ENCODE results near the gene URM1. TPM values are rescaled to one million over a fixed set of nuclear protein-coding genes. Genes with fewer than 3 reads are reported as not detected.
"Not testable (repeated sequence)": the region's sequence is repeated elsewhere in the genome, so short reads cannot be mapped to it uniquely, and the experiment has no call there.

URM1 gene
- polyA plus RNA-seq, 1 experiment: 95.7 TPM

DNA sequence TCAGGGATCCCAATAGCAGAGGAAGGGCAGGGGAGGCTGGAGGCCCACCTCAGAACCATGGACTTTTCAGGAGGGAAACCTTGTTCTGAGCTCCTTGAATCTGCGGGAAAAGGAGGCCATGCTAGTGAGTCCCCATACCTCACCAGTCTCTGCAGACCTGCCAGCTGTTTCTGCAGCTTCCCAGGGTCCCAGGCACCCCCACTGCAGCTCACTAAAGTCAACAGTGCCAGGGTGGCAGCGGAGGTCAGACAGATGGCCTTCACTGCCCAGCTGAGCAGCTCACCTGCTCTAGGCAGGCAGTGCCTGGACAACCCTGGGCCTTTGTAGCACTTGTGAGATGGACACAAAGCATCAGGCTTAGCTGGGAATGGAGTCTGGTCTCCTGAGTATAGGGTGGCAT, 35.3 kb upstream of the URM1 start:
- POLR2A ChIA-PET: no interaction called here
- TF ChIP-seq CTCF (IDR thresholded peaks at IDR 0.05; ENCODE audit: insufficient read depth, low read depth, low read length): no peak
- Histone ChIP-seq H3K36me3 (ENCODE audit: control insufficient read depth, insufficient read depth, low read length) (peaks cover 10% of the 10 kb centered on the region), H3K27me3 (ENCODE audit: control insufficient read depth, insufficient read depth, low read length) (no peaks in the 10 kb centered on the region), H3K4me3 (ENCODE audit: low read depth, low read length) (no peak overlapping the region)
- CTCF ChIA-PET: interaction anchor here (1.6 to 2.9 kb wide), 2 partner anchors 40 to 145 kb away, joined by 4 to 15 read pairs; no protein-coding TSS in a partner anchor
- no peak for DNase-seq (ENCODE audit: low read depth)

- Histone ChIP-seq H3K4me3 (ENCODE audit: low read depth, low read length) (no peak overlapping the region), H3K27me3 (ENCODE audit: control insufficient read depth, insufficient read depth, low read length) (no peaks in the 10 kb centered on the region), H3K36me3 (ENCODE audit: control insufficient read depth, insufficient read depth, low read length) (peaks cover 6% of the 10 kb centered on the region)
- DNase-seq (ENCODE audit: low read depth): no peak
- CTCF ChIA-PET: interaction anchor here (1.9 kb wide), 1 partner anchor 24 kb away, joined by 5 read pairs; no protein-coding TSS in a partner anchor
- no peak for TF ChIP-seq CTCF (IDR thresholded peaks at IDR 0.05; ENCODE audit: insufficient read depth, low read depth, low read length)
- POLR2A ChIA-PET: no interaction called here
These were observed 33.2 kb upstream of the URM1 start for GRCh38 chr9:128337936-128338335.

DNA sequence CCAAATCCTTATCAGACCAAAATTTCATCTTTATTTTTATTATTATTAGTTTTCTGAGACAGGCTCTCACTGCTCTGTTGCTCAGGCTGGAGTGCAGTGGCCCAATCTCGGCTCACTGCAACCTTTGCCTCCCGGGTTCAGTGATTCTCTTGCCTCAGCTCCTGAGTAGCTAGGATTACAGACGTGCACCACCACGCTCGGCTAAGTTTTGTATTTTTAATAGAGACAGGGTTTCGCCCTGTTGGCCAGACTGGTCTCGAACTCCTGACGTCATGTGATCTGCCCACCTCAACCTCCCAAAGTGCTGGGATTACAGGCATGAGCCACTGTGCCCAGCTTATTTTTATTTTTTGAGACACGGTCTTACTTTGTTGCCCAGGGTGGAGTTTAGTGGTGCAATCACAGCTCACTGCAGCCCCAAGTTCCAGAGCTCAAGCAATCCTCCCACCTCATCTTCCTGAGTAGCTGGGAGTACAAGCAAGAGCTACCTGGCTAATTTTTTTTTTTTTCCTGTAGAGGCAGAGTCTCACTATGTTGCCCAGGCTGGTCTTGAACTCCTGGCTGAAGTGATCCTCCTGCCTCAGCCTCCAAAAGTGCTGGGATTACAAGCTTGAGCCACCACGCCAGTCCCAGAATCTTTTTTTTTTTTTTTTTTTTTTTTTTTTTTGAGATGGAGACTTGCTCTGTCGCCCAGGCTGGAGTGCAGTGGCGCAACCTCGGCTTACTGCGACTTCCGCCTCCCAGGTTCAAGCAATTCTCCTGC, 32.1 kb upstream of the URM1 start:
- H3K36me3 ChIP-seq (ENCODE audit: control insufficient read depth, insufficient read depth, low read length); H3K27me3 ChIP-seq (ENCODE audit: control insufficient read depth, insufficient read depth, low read length); DNase-seq (ENCODE audit: low read depth); H3K4me3 ChIP-seq (ENCODE audit: low read depth, low read length): not testable (repeated sequence)
- CTCF ChIA-PET: interaction anchor here (0.6 to 1.9 kb wide), 4 partner anchors 9 to 132 kb away, joined by 4 to 5 read pairs (median 4); no protein-coding TSS in a partner anchor
- POLR2A ChIA-PET: interaction anchor here (0.6 kb wide), 2 partner anchors 32 to 33 kb away, joined by 3 to 4 read pairs; no protein-coding TSS in a partner anchor

GRCh38 chr9:128339761-128340690, 31.1 kb upstream of the URM1 start, which contains the start of gene SLC27A4:
Gene SLC27A4, plus strand, starts transcription at chr9:128340527. Its CDS starts 2,606 bp downstream, at chr9:128343133.
- no peak for TF ChIP-seq CTCF (IDR thresholded peaks at IDR 0.05; ENCODE audit: insufficient read depth, low read depth, low read length)
- H3K4me3 ChIP-seq (ENCODE audit: low read depth, low read length): peak within 1 kb of the TSS; percentile 68
- DNase-seq (ENCODE audit: low read depth): peak; percentile 19
- ChIA-PET CTCF (interaction anchor here (1.9 kb wide), 1 partner anchor 45 kb away, joined by 5 read pairs; no protein-coding TSS in a partner anchor), POLR2A (no interaction called here)
- peaks cover 12% of the 10 kb centered on the region for H3K36me3 ChIP-seq (ENCODE audit: control insufficient read depth, insufficient read depth, low read length)
- H3K27me3 ChIP-seq (ENCODE audit: control insufficient read depth, insufficient read depth, low read length): no peaks in the 10 kb centered on the region

GRCh38 chr9:128340691-128341434, 30.3 kb upstream of the URM1 start:
- POLR2A ChIA-PET: no interaction called here
- H3K27me3 ChIP-seq (ENCODE audit: control insufficient read depth, insufficient read depth, low read length): no peaks in the 10 kb centered on the region
- DNase-seq (ENCODE audit: low read depth): no peak
- H3K36me3 ChIP-seq (ENCODE audit: control insufficient read depth, insufficient read depth, low read length): peaks cover 15% of the 10 kb centered on the region
- no peak for TF ChIP-seq CTCF (IDR thresholded peaks at IDR 0.05; ENCODE audit: insufficient read depth, low read depth, low read length)
- CTCF ChIA-PET: interaction anchor here (0.6 to 1.5 kb wide), 27 partner anchors 8 to 297 kb away, joined by 3 to 19 read pairs (median 5); partner anchors contain the start of gene CERCAM
- H3K4me3 ChIP-seq (ENCODE audit: low read depth, low read length): peak overlapping the region; percentile 68
